CD14-positive monocyte (primary cell): ENCODE data around the gene PMP22. TPM values are rescaled to one million over a fixed set of nuclear protein-coding genes. Genes with fewer than 3 reads are reported as not detected.
"Not testable (repeated sequence)": the region's sequence is repeated elsewhere in the genome, so short reads cannot be mapped to it uniquely, and the experiment has no call there.

Experiments used
- DNase-seq, 3 donors: peaks; one replicate each; pipeline ENCODE4 v3.0.0-alpha.2; 2011 to 2022
- H2AFZ ChIP-seq: 2 replicates; pipeline ENCODE4 v1.6.0; 2012; ENCODE audit warnings: mild to moderate bottlenecking, low read depth, low read length, inconsistent platforms; ENCODE audit not compliant: insufficient read depth, poor library complexity, severe bottlenecking
- H3K27ac ChIP-seq, 2 donors: 1 replicate in 1 of 2; 2 replicates in 1 of 2; pipeline ENCODE4 v1.5.1; 2012 to 2013; ENCODE audit warnings: low read length in 2 of 2, control low read depth in 1 of 2, inconsistent platforms in 1 of 2, low read depth in 1 of 2, mild to moderate bottlenecking in 1 of 2
- H3K27me3 ChIP-seq, 2 donors: one replicate each; pipeline versions ENCODE4 v1.6.0 to v1.6.1; 2011 to 2013; ENCODE audit warnings: low read length in 2 of 2; ENCODE audit not compliant: control insufficient read depth in 2 of 2, insufficient read depth in 2 of 2
- H3K36me3 ChIP-seq, 2 donors: replicated peaks in 1 of 2; 1 replicate in 1 of 2; 2 replicates in 1 of 2; pipeline versions ENCODE4 v1.5.1 to v1.6.1; 2012 to 2013; ENCODE audit warnings: low read length in 2 of 2, control low read depth in 1 of 2, inconsistent platforms in 1 of 2, mild to moderate bottlenecking in 1 of 2; ENCODE audit not compliant: insufficient read depth in 2 of 2, control insufficient read depth in 1 of 2
- H3K4me1 ChIP-seq, 2 donors: 1 replicate in 1 of 2; 2 replicates in 1 of 2; pipeline versions ENCODE4 v1.5.1 to v1.6.1; 2012 to 2013; ENCODE audit warnings: low read length in 2 of 2, control low read depth in 1 of 2, inconsistent platforms in 1 of 2, mild to moderate bottlenecking in 1 of 2, moderate library complexity in 1 of 2; ENCODE audit not compliant: insufficient read depth in 2 of 2, control insufficient read depth in 1 of 2
- H3K4me2 ChIP-seq: replicated peaks from 2 replicates; pipeline ENCODE3; 2012; ENCODE audit warnings: low read length, moderate library complexity, mild to moderate bottlenecking; ENCODE audit not compliant: poor library complexity, severe bottlenecking; ENCODE audit errors: extremely low read depth
- H3K4me3 ChIP-seq, 3 experiments: fragments of 200-600 bp in 1 of 3; sonication (generic) in 1 of 3; replicated peaks in 1 of 3; 1 replicate in 2 of 3; 2 replicates in 1 of 3; pipeline ENCODE4 v1.5.1; 2011 to 2013; ENCODE audit warnings: low read length in 3 of 3, mild to moderate bottlenecking in 3 of 3, control low read depth in 2 of 3, low read depth in 2 of 3, inconsistent platforms in 1 of 3, moderate library complexity in 1 of 3
- H3K79me2 ChIP-seq: 2 replicates; pipeline ENCODE4 v1.6.0; 2012; ENCODE audit warnings: mild to moderate bottlenecking, control low read depth, inconsistent platforms, low read length, moderate library complexity; ENCODE audit not compliant: insufficient read depth
- H3K9ac ChIP-seq: 2 replicates; pipeline ENCODE4 v1.6.0; 2017; ENCODE audit warnings: low read length, mild to moderate bottlenecking; ENCODE audit not compliant: insufficient read depth, poor library complexity, severe bottlenecking
- H3K9me3 ChIP-seq, 2 donors: replicated peaks in 1 of 2; 1 replicate in 1 of 2; 2 replicates in 1 of 2; pipeline versions ENCODE4 v1.5.1 to v1.6.1; 2012 to 2013; ENCODE audit warnings: low read length in 2 of 2, control low read depth in 1 of 2; ENCODE audit not compliant: control insufficient read depth in 1 of 2, insufficient read depth in 1 of 2
- H4K20me1 ChIP-seq: 2 replicates; pipeline ENCODE4 v1.6.0; 2012; ENCODE audit warnings: mild to moderate bottlenecking, low read length, control low read depth, moderate library complexity; ENCODE audit not compliant: insufficient read depth
- H3K27ac Mint-ChIP-seq, 7 donors: one replicate each; pipeline ENCODE4 v1.8.0; 2020; ENCODE audit warnings: mild to moderate bottlenecking in 7 of 7, mixed read lengths in 7 of 7, moderate library complexity in 6 of 7, inconsistent platforms in 2 of 7
- H3K27me3 Mint-ChIP-seq, 3 donors: one replicate each; pipeline ENCODE4 v1.8.0; 2021 to 2022; ENCODE audit warnings: low read depth in 3 of 3, mild to moderate bottlenecking in 3 of 3, mixed read lengths in 3 of 3, moderate library complexity in 3 of 3, inconsistent platforms in 1 of 3
- H3K36me3 Mint-ChIP-seq, 2 donors: one replicate each; pipeline ENCODE4 v1.8.0; 2020; ENCODE audit warnings: mixed read lengths in 2 of 2, inconsistent platforms in 1 of 2, mild to moderate bottlenecking in 1 of 2
- H3K4me1 Mint-ChIP-seq: one replicate; pipeline ENCODE4 v1.8.0; 2020; ENCODE audit warnings: mild to moderate bottlenecking, mixed read lengths
- H3K4me3 Mint-ChIP-seq, 2 donors: one replicate each; pipeline ENCODE4 v1.8.0; 2020; ENCODE audit warnings: mild to moderate bottlenecking in 2 of 2, mixed read lengths in 2 of 2, moderate library complexity in 1 of 2
- H3K9me3 Mint-ChIP-seq, 7 donors: one replicate each; pipeline ENCODE4 v1.8.0; 2020 to 2022; ENCODE audit warnings: mixed read lengths in 7 of 7, mild to moderate bottlenecking in 6 of 7, moderate library complexity in 6 of 7, inconsistent platforms in 2 of 7
- WGBS: methylation state at CpG from one replicate; pipeline ENCODE4 v1.1.5; 2013; ENCODE audit warnings: missing lambda C conversion rate; ENCODE audit not compliant: insufficient coverage; 5-methylcytosine and 5-hydroxymethylcytosine counted together
- intact Hi-C, 2 donors: fragments of 100-400 bp; cut with micrococcal nuclease; formaldehyde crosslinking; loops; one replicate each; pipeline versions ENCODE4 v1.15.0 to v1.15.1; 2023
- polyA plus RNA-seq, 3 donors: library from polyadenylated mRNA; depleted of rRNA in 1 of 3; unstranded in 2 of 3; stranded (reverse) in 1 of 3; fragments of 300-500 nt in 2 of 3; fragments of >200 nt in 1 of 3; fragmentation: Illumina TruSeq in 2 of 3; gene quantifications; 1 replicate in 2 of 3; 2 replicates in 1 of 3; pipeline ENCODE4 v1.2.3, GENCODE V29; 2012 to 2021
- TF ChIP-seq, protein P1 (sequence below): fragments of 200-600 bp; IDR thresholded peaks from one replicate; pipeline ENCODE4 v1.8.0; 2022; ENCODE audit warnings: antibody characterized with exemption, mild to moderate bottlenecking

The PMP22 gene
- polyA plus RNA-seq, 3 donors = 1.2 to 3.9 (median 1.3) TPM

DNA sequence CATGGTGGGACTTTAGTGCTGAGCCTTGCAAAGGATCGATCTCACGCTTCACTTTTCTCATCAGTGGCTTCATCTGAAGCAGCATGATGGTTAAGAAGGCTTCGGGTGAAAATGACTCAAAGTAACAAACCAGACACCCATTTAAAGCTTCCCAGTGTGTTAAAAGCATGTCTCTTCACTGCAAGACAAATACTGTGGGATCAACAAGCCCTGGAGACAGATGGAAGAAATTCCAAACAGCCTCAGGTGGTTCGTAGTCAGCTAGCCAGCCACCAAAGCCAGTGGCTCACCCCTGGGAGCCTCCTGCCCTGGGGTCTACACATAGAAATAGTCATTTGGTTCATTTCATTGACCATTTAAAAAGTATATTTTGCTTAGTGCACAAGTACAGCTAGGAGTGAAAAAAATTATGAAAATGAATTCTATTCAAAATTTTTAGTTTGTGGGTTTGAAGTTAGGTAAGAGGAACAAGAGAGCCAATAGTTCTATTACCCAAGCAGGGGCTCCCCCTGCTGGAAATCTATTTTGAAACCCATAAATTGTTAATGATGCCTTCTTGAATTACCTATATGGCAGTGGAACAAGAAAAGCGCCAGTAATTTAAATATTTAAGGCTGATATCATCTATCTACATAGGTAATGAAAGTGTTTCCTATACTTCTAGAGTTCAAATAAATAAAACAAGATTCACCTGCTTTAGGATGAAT lies 51.6 kb downstream of the PMP22 start:
- Mint-ChIP-seq H3K4me3 (no peak overlapping the region), H3K4me1 (no peaks in the 10 kb centered on the region), H3K9me3 (peaks cover 0 to 4% (median 0%) of the 10 kb centered on the region in 7 donors), H3K27me3 (peaks cover 7 to 13% (median 7%) of the 10 kb centered on the region in 3 donors), H3K36me3 (no peaks in the 10 kb centered on the region), H3K27ac (no peak overlapping the region)
- 93% methylated on average over 2 of the region's 5 CpGs for WGBS
- peak in 1 of 3 donors; percentile 25 for DNase-seq
- Histone ChIP-seq H3K27me3 (peaks cover 0 to 4% of the 10 kb centered on the region in 2 donors), H3K79me2 (no peaks in the 10 kb centered on the region), H3K4me2 (no peak overlapping the region), H3K4me1 (no peaks in the 10 kb centered on the region), H4K20me1 (no peaks in the 10 kb centered on the region), H3K4me3 (no peak overlapping the region), H3K9me3 (no peaks in the 10 kb centered on the region), H3K27ac (no peak overlapping the region), H3K9ac (no peak overlapping the region), H3K36me3 (no peaks in the 10 kb centered on the region), H2AFZ (no peak overlapping the region)
- TF ChIP-seq, protein P1, sequence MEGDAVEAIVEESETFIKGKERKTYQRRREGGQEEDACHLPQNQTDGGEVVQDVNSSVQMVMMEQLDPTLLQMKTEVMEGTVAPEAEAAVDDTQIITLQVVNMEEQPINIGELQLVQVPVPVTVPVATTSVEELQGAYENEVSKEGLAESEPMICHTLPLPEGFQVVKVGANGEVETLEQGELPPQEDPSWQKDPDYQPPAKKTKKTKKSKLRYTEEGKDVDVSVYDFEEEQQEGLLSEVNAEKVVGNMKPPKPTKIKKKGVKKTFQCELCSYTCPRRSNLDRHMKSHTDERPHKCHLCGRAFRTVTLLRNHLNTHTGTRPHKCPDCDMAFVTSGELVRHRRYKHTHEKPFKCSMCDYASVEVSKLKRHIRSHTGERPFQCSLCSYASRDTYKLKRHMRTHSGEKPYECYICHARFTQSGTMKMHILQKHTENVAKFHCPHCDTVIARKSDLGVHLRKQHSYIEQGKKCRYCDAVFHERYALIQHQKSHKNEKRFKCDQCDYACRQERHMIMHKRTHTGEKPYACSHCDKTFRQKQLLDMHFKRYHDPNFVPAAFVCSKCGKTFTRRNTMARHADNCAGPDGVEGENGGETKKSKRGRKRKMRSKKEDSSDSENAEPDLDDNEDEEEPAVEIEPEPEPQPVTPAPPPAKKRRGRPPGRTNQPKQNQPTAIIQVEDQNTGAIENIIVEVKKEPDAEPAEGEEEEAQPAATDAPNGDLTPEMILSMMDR = peak; percentile 55
- intact Hi-C loops = no loop called here

DNA sequence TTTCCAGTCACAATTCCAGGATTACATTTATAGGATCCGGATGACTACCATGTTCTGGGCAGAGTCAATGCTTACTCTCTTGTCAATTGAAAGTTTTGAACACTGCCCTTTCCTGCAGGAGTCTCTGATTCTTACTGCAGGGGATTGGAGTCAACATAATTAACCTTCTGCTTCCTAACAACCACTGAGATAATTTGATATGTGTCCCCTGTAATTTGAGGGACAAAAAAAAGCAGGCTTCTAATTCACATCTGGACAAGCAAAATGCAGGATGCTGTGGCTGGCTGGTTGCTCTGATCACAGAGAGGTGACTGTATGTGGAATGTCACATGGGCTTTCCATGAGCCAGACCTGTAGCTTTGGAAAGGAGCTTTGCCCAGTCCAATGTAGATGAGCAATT lies 54.9 kb downstream of the PMP22 start:
- no peaks in the 10 kb centered on the region for H4K20me1 ChIP-seq
- 100% methylated on average over 1 of the region's 1 CpG for WGBS
- Mint-ChIP-seq H3K4me1 (no peaks in the 10 kb centered on the region), H3K9me3 (peaks cover 0 to 4% (median 0%) of the 10 kb centered on the region in 7 donors), H3K36me3 (no peaks in the 10 kb centered on the region), H3K4me3 (no peak overlapping the region), H3K27ac (no peak overlapping the region), H3K27me3 (peaks cover 10 to 12% (median 11%) of the 10 kb centered on the region in 3 donors)
- no peaks in the 10 kb centered on the region for H3K4me1 ChIP-seq
- H3K4me2 ChIP-seq = no peak overlapping the region
- no peak overlapping the region for H3K9ac ChIP-seq
- no peak overlapping the region for H2AFZ ChIP-seq
- H3K79me2 ChIP-seq = no peaks in the 10 kb centered on the region
- peaks cover 0 to 4% of the 10 kb centered on the region in 2 donors for H3K27me3 ChIP-seq
- H3K4me3 ChIP-seq = no peak overlapping the region
- no peak overlapping the region for H3K27ac ChIP-seq
- intact Hi-C loops = no loop called here
- no peak for DNase-seq
- TF ChIP-seq, protein P1 = no peak
- no peaks in the 10 kb centered on the region for H3K36me3 ChIP-seq
- H3K9me3 ChIP-seq = no peaks in the 10 kb centered on the region

DNA sequence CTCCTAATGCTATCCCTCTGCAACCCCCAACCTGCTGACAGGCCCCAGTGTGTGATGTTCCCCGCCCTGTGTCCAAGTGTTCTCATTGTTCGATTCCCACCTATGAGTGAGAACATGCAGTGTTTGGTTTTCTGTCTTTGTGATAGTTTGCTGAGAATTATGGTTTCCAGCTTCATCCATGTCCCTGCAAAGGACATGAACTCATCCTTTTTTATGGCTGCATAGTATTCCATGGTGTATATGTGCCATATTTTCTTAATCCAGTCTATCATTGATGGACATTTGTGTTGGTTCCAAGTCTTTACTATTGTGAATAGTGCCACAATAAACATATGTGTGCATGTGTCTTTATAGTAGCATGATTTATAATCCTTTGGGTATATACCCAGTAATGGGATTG lies 62.1 kb downstream of the PMP22 start:
- H3K4me1 Mint-ChIP-seq, H2AFZ ChIP-seq, H4K20me1 ChIP-seq, H3K27ac Mint-ChIP-seq, H3K79me2 ChIP-seq, H3K4me3 ChIP-seq, DNase-seq, H3K27me3 ChIP-seq, H3K27ac ChIP-seq, intact Hi-C loops, H3K4me3 Mint-ChIP-seq, H3K36me3 ChIP-seq, H3K9ac ChIP-seq, H3K4me1 ChIP-seq, H3K27me3 Mint-ChIP-seq, H3K4me2 ChIP-seq, H3K36me3 Mint-ChIP-seq: not testable (repeated sequence)
- peaks cover 13 to 19% of the 10 kb centered on the region in 2 donors for H3K9me3 ChIP-seq
- H3K9me3 Mint-ChIP-seq = peaks cover 19 to 34% (median 30%) of the 10 kb centered on the region in 7 donors
- no CpG with 5 or more reads among the region's 2 CpGs for WGBS
